ENCODE data around the gene OR2M3.

Gene OR2M3, protein sequence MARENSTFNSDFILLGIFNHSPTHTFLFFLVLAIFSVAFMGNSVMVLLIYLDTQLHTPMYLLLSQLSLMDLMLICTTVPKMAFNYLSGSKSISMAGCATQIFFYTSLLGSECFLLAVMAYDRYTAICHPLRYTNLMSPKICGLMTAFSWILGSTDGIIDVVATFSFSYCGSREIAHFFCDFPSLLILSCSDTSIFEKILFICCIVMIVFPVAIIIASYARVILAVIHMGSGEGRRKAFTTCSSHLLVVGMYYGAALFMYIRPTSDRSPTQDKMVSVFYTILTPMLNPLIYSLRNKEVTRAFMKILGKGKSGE

DNA sequence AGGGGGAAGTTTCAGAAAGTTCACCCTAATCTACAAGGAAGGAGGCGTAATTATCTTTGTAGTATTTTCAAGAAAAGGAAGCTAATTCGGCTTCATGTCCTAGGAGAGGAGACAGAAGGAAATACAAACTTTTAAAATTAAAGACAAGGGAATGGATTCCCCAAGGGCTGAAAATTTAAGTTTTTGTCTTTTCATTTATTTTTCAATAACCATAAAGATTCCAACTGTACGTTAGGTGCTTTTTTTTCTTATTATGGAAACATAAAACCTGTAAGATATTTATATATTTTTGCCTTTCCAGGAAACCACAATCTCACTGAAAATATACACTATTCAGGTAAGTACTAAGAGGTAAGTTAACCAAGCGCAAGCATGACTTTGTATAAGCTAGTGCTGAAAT is at the start of gene OR2M3:
Gene OR2M3 (plus strand): TSS at position 301 of the 400 bp plus-strand sequence. CDS start 5,803 bp downstream, outside the sequence.
- H3K4me3 ChIP-seq (ENCODE audit: low read depth in 1 of 5, low read length in 5 of 5): no peak within 1 kb of the TSS
- peaks cover 0 to 5% (median 3%) of the 10 kb centered on the region in 5 donors for H3K9me3 ChIP-seq (ENCODE audit: control insufficient read depth in 5 of 5, low read length in 5 of 5)
- no peak within 1 kb of the TSS for H3K9ac ChIP-seq (ENCODE audit: low read length in 5 of 5)
- no peaks in the 10 kb centered on the region for H3K36me3 ChIP-seq (ENCODE audit: control insufficient read depth in 5 of 5, insufficient read depth in 5 of 5, low read length in 5 of 5)
- H3K27me3 ChIP-seq (ENCODE audit: control insufficient read depth in 5 of 5, insufficient read depth in 4 of 5, low read length in 5 of 5): no peaks in the 10 kb centered on the region
- H3K27ac ChIP-seq (ENCODE audit: low read depth, low read length): no peak within 1 kb of the TSS
- H3K4me1 ChIP-seq (ENCODE audit: control insufficient read depth in 5 of 5, insufficient read depth in 5 of 5, low read length in 5 of 5): no peaks in the 10 kb centered on the region

- no peaks in the 10 kb centered on the region for H3K36me3 ChIP-seq (ENCODE audit: control insufficient read depth in 5 of 5, insufficient read depth in 5 of 5, low read length in 5 of 5)
- H3K9me3 ChIP-seq (ENCODE audit: control insufficient read depth in 5 of 5, low read length in 5 of 5): peaks cover 0 to 5% (median 0%) of the 10 kb centered on the region in 5 donors
- no peak overlapping the region for H3K27ac ChIP-seq (ENCODE audit: low read depth, low read length)
- H3K4me3 ChIP-seq (ENCODE audit: low read depth in 1 of 5, low read length in 5 of 5): no peak overlapping the region
- H3K9ac ChIP-seq (ENCODE audit: low read length in 5 of 5): no peak overlapping the region
- no peaks in the 10 kb centered on the region for H3K27me3 ChIP-seq (ENCODE audit: control insufficient read depth in 5 of 5, insufficient read depth in 4 of 5, low read length in 5 of 5)
- H3K4me1 ChIP-seq (ENCODE audit: control insufficient read depth in 5 of 5, insufficient read depth in 5 of 5, low read length in 5 of 5): no peaks in the 10 kb centered on the region
Observed at GRCh38 chr1:248152056-248152827, 44.8 kb upstream of the OR2M3 start.

DNA sequence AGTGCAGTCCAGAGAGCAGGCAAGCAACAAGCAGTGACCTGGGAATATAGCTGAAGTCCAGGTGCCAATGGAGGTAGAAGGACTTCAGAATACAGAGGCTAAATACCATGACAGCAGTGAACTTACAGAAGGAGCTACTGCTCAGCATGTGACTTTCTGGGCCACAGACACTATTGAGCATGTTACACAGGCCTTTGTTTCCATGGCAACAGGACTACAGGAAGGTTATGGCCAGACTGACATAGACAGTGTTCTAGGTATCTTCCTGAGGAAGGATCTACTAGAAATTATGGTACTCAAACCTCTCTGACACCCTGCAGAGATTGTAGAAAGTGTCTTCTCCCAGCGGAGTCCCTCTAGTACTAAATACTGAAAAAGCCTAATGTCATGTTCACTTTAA is 41.1 kb upstream of the OR2M3 start:
- Histone ChIP-seq H3K27ac (ENCODE audit: low read depth, low read length) (no peak overlapping the region), H3K4me1 (ENCODE audit: control insufficient read depth in 5 of 5, insufficient read depth in 5 of 5, low read length in 5 of 5) (no peaks in the 10 kb centered on the region), H3K36me3 (ENCODE audit: control insufficient read depth in 5 of 5, insufficient read depth in 5 of 5, low read length in 5 of 5) (no peaks in the 10 kb centered on the region), H3K27me3 (ENCODE audit: control insufficient read depth in 5 of 5, insufficient read depth in 4 of 5, low read length in 5 of 5) (no peaks in the 10 kb centered on the region), H3K9me3 (ENCODE audit: control insufficient read depth in 5 of 5, low read length in 5 of 5) (no peaks in the 10 kb centered on the region), H3K4me3 (ENCODE audit: low read depth in 1 of 5, low read length in 5 of 5) (no peak overlapping the region), H3K9ac (ENCODE audit: low read length in 5 of 5) (no peak overlapping the region)

- H3K4me3 ChIP-seq (ENCODE audit: low read depth in 1 of 5, low read length in 5 of 5): no peak overlapping the region
- H3K9me3 ChIP-seq (ENCODE audit: control insufficient read depth in 5 of 5, low read length in 5 of 5): no peaks in the 10 kb centered on the region
- H3K27ac ChIP-seq (ENCODE audit: low read depth, low read length): no peak overlapping the region
- no peaks in the 10 kb centered on the region for H3K4me1 ChIP-seq (ENCODE audit: control insufficient read depth in 5 of 5, insufficient read depth in 5 of 5, low read length in 5 of 5)
- H3K27me3 ChIP-seq (ENCODE audit: control insufficient read depth in 5 of 5, insufficient read depth in 4 of 5, low read length in 5 of 5): no peaks in the 10 kb centered on the region
- H3K36me3 ChIP-seq (ENCODE audit: control insufficient read depth in 5 of 5, insufficient read depth in 5 of 5, low read length in 5 of 5): no peaks in the 10 kb centered on the region
- H3K9ac ChIP-seq (ENCODE audit: low read length in 5 of 5): no peak overlapping the region
Observed at GRCh38 chr1:248158758-248159157, 38.3 kb upstream of the OR2M3 start.

DNA sequence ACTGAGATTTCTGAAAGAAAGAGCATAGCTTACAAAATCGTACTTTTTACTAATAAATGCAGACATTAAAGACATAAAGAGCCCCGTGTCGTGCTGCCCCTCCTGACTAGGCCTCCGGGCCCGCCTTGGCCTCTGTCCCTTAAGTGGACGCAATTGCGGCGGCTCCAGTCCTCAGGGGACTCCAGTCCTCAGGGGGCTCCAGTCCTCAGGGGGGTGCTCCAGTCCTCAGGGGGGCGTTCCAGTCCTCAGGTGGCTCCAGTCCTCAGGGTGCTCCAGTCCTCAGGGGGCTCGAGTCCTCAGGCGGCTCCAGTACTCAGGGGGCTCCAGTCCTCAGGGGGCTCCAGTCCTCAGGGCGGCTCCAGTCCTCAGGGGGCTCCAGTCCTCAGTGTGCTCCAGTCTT is 33.0 kb upstream of the OR2M3 start:
- Histone ChIP-seq H3K27me3 (ENCODE audit: control insufficient read depth in 5 of 5, insufficient read depth in 4 of 5, low read length in 5 of 5) (no peaks in the 10 kb centered on the region), H3K4me3 (ENCODE audit: low read depth in 1 of 5, low read length in 5 of 5) (no peak overlapping the region), H3K4me1 (ENCODE audit: control insufficient read depth in 5 of 5, insufficient read depth in 5 of 5, low read length in 5 of 5) (no peaks in the 10 kb centered on the region), H3K36me3 (ENCODE audit: control insufficient read depth in 5 of 5, insufficient read depth in 5 of 5, low read length in 5 of 5) (no peaks in the 10 kb centered on the region), H3K9ac (ENCODE audit: low read length in 5 of 5) (no peak overlapping the region), H3K9me3 (ENCODE audit: control insufficient read depth in 5 of 5, low read length in 5 of 5) (peaks cover 0 to 9% (median 0%) of the 10 kb centered on the region in 5 donors), H3K27ac (ENCODE audit: low read depth, low read length) (no peak overlapping the region)

GRCh38 chr1:248165186-248165585 is 31.9 kb upstream of the OR2M3 start:
- Histone ChIP-seq H3K4me3 (ENCODE audit: low read depth in 1 of 5, low read length in 5 of 5) (no peak overlapping the region), H3K27ac (ENCODE audit: low read depth, low read length) (no peak overlapping the region), H3K9me3 (ENCODE audit: control insufficient read depth in 5 of 5, low read length in 5 of 5) (peaks cover 0 to 9% (median 0%) of the 10 kb centered on the region in 5 donors), H3K36me3 (ENCODE audit: control insufficient read depth in 5 of 5, insufficient read depth in 5 of 5, low read length in 5 of 5) (no peaks in the 10 kb centered on the region), H3K27me3 (ENCODE audit: control insufficient read depth in 5 of 5, insufficient read depth in 4 of 5, low read length in 5 of 5) (no peaks in the 10 kb centered on the region), H3K4me1 (ENCODE audit: control insufficient read depth in 5 of 5, insufficient read depth in 5 of 5, low read length in 5 of 5) (no peaks in the 10 kb centered on the region), H3K9ac (ENCODE audit: low read length in 5 of 5) (no peak overlapping the region)

DNA sequence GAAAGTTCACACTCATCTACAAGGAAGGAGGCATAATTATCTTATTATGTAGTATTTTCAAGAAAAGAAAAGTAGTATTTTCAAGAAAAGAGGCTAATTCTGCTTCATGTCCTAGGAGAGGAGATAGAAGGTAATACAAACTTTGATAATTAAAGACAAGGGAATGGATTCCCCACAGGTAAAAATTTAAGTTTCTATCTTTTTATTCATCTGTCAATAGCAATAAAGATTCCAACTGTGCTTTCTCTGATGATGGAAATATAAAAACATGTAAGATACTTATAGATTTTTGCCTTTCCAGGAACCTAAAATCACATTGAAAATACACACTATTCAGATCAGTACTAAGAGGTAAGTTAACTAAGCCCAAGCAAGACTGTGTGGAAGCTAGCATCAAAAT is 22.5 kb upstream of the OR2M3 start, which contains the start of gene OR2M2:
Gene OR2M2 (plus strand): TSS at position 301 of the 400 bp plus-strand sequence. CDS start 5,165 bp downstream, outside the sequence.
- Histone ChIP-seq H3K27ac (ENCODE audit: low read depth, low read length) (no peak within 1 kb of the TSS), H3K9ac (ENCODE audit: low read length in 5 of 5) (no peak within 1 kb of the TSS), H3K36me3 (ENCODE audit: control insufficient read depth in 5 of 5, insufficient read depth in 5 of 5, low read length in 5 of 5) (no peaks in the 10 kb centered on the region), H3K4me3 (ENCODE audit: low read depth in 1 of 5, low read length in 5 of 5) (no peak within 1 kb of the TSS), H3K27me3 (ENCODE audit: control insufficient read depth in 5 of 5, insufficient read depth in 4 of 5, low read length in 5 of 5) (no peaks in the 10 kb centered on the region), H3K4me1 (ENCODE audit: control insufficient read depth in 5 of 5, insufficient read depth in 5 of 5, low read length in 5 of 5) (no peaks in the 10 kb centered on the region), H3K9me3 (ENCODE audit: control insufficient read depth in 5 of 5, low read length in 5 of 5) (peaks cover 0 to 2% (median 0%) of the 10 kb centered on the region in 5 donors)

GRCh38 chr1:248183996-248184395 is 13.1 kb upstream of the OR2M3 start:
- Histone ChIP-seq H3K36me3 (ENCODE audit: control insufficient read depth in 5 of 5, insufficient read depth in 5 of 5, low read length in 5 of 5) (no peaks in the 10 kb centered on the region), H3K27me3 (ENCODE audit: control insufficient read depth in 5 of 5, insufficient read depth in 4 of 5, low read length in 5 of 5) (no peaks in the 10 kb centered on the region), H3K4me3 (ENCODE audit: low read depth in 1 of 5, low read length in 5 of 5) (no peak overlapping the region), H3K9ac (ENCODE audit: low read length in 5 of 5) (no peak overlapping the region), H3K27ac (ENCODE audit: low read depth, low read length) (no peak overlapping the region), H3K9me3 (ENCODE audit: control insufficient read depth in 5 of 5, low read length in 5 of 5) (peaks cover 0 to 6% (median 0%) of the 10 kb centered on the region in 5 donors), H3K4me1 (ENCODE audit: control insufficient read depth in 5 of 5, insufficient read depth in 5 of 5, low read length in 5 of 5) (no peaks in the 10 kb centered on the region)

DNA sequence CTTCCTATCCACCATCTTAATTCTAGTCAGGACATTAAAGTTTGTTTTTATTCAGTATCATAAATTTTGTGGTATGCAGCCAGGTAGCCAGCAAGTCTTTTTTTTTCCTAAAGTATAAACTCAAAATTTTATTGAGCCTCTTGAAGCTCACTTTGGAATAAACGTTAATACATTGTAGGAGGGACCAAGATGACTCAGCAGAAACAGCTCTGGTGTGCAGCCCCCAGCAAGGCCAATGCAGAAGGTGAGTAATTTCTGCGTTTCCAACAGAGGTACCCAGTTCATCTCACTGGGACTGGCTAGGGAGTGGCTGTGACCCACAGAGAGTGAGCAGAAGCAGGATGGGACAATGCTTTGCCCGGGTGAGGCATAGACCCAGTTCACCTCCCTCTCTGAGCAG is 9.7 kb upstream of the OR2M3 start:
- H3K9me3 ChIP-seq (ENCODE audit: control insufficient read depth in 5 of 5, low read length in 5 of 5): peaks cover 0 to 6% (median 0%) of the 10 kb centered on the region in 5 donors
- no peaks in the 10 kb centered on the region for H3K27me3 ChIP-seq (ENCODE audit: control insufficient read depth in 5 of 5, insufficient read depth in 4 of 5, low read length in 5 of 5)
- no peak overlapping the region for H3K9ac ChIP-seq (ENCODE audit: low read length in 5 of 5)
- H3K4me1 ChIP-seq (ENCODE audit: control insufficient read depth in 5 of 5, insufficient read depth in 5 of 5, low read length in 5 of 5): no peaks in the 10 kb centered on the region
- no peak overlapping the region for H3K27ac ChIP-seq (ENCODE audit: low read depth, low read length)
- no peak overlapping the region for H3K4me3 ChIP-seq (ENCODE audit: low read depth in 1 of 5, low read length in 5 of 5)
- H3K36me3 ChIP-seq (ENCODE audit: control insufficient read depth in 5 of 5, insufficient read depth in 5 of 5, low read length in 5 of 5): no peaks in the 10 kb centered on the region

GRCh38 chr1:248189026-248189425 is 8.0 kb upstream of the OR2M3 start:
- Histone ChIP-seq H3K4me1 (ENCODE audit: control insufficient read depth in 5 of 5, insufficient read depth in 5 of 5, low read length in 5 of 5) (no peaks in the 10 kb centered on the region), H3K36me3 (ENCODE audit: control insufficient read depth in 5 of 5, insufficient read depth in 5 of 5, low read length in 5 of 5) (no peaks in the 10 kb centered on the region), H3K27ac (ENCODE audit: low read depth, low read length) (no peak overlapping the region), H3K27me3 (ENCODE audit: control insufficient read depth in 5 of 5, insufficient read depth in 4 of 5, low read length in 5 of 5) (no peaks in the 10 kb centered on the region), H3K9ac (ENCODE audit: low read length in 5 of 5) (no peak overlapping the region), H3K9me3 (ENCODE audit: control insufficient read depth in 5 of 5, low read length in 5 of 5) (peaks cover 0 to 5% (median 5%) of the 10 kb centered on the region in 5 donors), H3K4me3 (ENCODE audit: low read depth in 1 of 5, low read length in 5 of 5) (no peak overlapping the region)
